ENCODE data around the gene ORAI2.

DNA sequence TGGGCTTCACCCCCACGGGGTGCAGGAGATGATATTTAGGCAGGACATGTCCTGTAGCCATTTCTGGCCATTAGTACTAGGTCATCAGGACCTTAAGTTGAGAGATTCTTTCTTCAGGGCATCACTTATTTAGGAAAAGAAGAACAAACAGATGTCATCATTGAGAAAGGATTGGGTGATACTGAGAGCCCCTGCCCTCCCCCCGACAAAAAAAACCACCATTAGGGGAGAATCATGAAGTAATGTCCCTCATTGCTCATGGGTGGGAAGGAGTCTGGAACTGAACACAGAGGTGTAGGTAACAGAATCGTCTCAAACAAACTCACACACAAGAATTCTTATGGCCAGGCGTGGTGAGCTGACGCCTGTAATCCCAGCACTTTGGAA, 6.4 kb upstream of the ORAI2 start:
- TF ChIP-seq POLR2AphosphoS5 (IDR thresholded peaks at IDR 0.05; ENCODE audit: low read depth, low read length) (no peak), SIN3A (IDR thresholded peaks at IDR 0.05; ENCODE audit: borderline replicate concordance, insufficient read depth, low read length) (no peak), TAF1 (IDR thresholded peaks at IDR 0.05; ENCODE audit: borderline replicate concordance, insufficient read depth, low read length) (no peak), FOXP2 (optimal IDR thresholded peaks at IDR 0.05; ENCODE audit: borderline replicate concordance, extremely low read depth, extremely low read length, insufficient read depth) (no peak)
- TF ChIP-seq, protein P1, sequence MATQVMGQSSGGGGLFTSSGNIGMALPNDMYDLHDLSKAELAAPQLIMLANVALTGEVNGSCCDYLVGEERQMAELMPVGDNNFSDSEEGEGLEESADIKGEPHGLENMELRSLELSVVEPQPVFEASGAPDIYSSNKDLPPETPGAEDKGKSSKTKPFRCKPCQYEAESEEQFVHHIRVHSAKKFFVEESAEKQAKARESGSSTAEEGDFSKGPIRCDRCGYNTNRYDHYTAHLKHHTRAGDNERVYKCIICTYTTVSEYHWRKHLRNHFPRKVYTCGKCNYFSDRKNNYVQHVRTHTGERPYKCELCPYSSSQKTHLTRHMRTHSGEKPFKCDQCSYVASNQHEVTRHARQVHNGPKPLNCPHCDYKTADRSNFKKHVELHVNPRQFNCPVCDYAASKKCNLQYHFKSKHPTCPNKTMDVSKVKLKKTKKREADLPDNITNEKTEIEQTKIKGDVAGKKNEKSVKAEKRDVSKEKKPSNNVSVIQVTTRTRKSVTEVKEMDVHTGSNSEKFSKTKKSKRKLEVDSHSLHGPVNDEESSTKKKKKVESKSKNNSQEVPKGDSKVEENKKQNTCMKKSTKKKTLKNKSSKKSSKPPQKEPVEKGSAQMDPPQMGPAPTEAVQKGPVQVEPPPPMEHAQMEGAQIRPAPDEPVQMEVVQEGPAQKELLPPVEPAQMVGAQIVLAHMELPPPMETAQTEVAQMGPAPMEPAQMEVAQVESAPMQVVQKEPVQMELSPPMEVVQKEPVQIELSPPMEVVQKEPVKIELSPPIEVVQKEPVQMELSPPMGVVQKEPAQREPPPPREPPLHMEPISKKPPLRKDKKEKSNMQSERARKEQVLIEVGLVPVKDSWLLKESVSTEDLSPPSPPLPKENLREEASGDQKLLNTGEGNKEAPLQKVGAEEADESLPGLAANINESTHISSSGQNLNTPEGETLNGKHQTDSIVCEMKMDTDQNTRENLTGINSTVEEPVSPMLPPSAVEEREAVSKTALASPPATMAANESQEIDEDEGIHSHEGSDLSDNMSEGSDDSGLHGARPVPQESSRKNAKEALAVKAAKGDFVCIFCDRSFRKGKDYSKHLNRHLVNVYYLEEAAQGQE (IDR thresholded peaks at IDR 0.05; ENCODE audit: insufficient read depth in 1 of 2, low read depth in 2 of 2, low read length in 2 of 2) = no peak
